GM18508 (cell line): Measurements from ENCODE around the gene NEGR1.

Experiments
- ATAC-seq: cut with Tn5 transposase; IDR thresholded peaks from one replicate; pipeline ENCODE4 v1.9.1; 2021; ENCODE audit warnings: moderate number of reproducible peaks; ENCODE audit not compliant: insufficient read depth, unreplicated experiment

NEGR1 gene

DNA sequence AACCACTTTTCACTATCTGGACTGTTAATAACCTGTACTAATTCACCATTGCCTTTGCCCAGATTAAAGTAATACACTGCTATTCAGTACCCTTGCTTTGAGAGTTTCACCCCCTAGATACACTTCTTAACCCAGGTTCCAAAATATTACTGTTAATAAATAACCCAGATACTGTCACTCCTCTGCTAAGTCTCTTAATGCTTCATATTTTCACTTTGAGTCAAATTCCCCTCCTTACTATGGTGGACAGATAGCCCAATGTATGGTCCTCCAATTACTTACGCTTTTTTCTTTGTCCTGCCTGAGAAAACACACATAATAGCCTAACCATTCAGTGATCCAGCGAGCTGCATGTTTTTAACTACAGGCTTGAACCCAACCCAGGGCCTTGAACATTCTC is 152.5 kb downstream of the NEGR1 start:
- ATAC-seq, result no peak

DNA sequence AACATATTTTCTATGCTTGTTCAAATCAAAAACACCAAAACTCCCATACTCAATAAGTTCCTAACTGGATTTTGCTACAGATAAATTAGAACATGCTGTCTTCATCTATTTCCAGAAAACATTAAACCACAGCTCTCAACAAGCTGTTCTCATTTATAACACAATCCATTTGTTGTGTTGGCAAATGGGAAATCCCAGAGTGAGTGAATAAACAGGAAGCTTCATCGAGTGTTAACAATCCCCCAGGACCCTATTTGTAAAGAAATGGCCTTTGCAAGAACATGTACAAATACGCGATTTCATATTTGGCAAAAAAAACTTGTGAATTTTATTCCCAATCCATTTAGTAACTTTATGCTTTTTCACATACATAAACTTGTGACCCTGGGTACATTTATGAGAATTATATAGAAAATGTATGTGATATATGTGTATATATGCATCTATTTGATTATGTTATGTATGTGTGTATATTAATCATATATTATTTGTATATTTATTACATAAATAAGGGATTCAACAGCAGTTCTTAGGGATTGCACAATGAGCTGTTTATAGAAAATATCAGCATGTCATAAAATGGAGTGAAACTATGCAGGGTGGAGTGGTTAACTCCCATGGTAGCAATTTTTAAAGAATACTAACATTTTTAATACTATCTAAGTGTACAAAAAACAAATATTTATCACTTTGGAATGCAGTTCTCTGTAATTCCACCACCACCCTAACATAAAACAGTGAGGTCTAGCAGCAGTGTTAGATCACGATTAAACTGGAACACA is 160.0 kb downstream of the NEGR1 start:
- ATAC-seq, result no peak

- no peak for ATAC-seq
These were observed 162.8 kb downstream of the NEGR1 start for GRCh38 chr1:72119491-72119890.

DNA sequence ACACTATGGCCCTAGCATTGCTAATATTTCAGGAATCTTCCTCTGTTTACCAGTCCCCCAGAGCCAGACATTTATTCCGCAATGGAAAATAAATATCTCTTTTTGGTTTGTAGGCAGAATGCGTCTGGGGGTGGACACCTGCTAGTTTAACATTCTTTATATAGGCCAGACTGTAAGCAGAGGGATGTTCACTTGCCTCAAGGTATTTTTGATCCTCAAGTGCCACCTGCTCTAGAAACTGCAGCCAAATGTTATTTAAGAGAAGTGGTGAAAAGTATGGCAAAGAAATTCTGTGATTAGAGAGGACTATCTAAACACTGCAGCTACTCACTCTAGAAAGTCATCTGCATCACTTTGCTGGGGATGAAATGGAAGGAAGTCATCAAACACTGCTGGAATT is 164.7 kb downstream of the NEGR1 start:
- ATAC-seq, result no peak

GRCh38 chr1:72115290-72115689 is 167.0 kb downstream of the NEGR1 start:
- no peak for ATAC-seq

- ATAC-seq, result no peak
These were observed 170.7 kb downstream of the NEGR1 start for GRCh38 chr1:72111662-72112061.

DNA sequence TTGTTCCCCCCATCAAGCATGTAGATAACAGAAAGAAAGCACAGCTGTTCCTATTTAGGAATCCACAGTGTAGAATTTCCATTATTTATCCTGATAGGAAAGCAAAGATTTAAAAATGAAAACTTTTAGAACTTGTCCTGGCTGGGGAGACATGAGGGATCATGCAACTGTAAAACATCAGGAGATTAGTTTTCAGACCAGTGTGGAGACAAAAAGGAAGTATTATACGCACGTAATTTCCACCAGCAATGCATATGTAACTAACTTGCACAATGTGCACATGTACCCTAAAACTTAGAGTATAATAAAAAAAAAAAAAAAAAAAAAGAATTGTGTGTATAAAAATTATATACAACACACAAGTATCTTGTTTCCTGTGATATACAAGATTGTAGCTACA is 172.4 kb downstream of the NEGR1 start:
- no peak for ATAC-seq

GRCh38 chr1:72105201-72105600 is 177.1 kb downstream of the NEGR1 start:
- ATAC-seq, result no peak

- no peak for ATAC-seq
These were observed 180.3 kb downstream of the NEGR1 start for GRCh38 chr1:72101840-72102632.

DNA sequence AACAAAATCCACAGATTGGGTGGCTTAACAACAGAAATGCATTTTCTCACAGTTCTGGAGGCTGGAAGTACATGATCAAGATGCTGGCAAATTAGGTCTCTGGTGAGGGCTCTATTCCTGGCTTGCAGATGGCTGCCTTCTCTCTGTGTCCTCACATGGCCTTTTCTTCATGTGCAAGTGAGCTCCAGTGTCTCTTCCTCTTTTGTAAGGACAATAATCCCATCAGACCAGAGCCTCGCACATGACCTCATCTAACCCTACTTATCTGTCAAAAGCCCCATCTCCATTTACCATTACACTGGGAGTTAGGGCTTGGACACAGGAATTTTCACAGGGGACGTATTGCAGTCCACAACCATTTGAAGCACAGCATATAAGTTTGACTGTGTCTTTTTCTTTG is 181.6 kb downstream of the NEGR1 start:
- no peak for ATAC-seq

DNA sequence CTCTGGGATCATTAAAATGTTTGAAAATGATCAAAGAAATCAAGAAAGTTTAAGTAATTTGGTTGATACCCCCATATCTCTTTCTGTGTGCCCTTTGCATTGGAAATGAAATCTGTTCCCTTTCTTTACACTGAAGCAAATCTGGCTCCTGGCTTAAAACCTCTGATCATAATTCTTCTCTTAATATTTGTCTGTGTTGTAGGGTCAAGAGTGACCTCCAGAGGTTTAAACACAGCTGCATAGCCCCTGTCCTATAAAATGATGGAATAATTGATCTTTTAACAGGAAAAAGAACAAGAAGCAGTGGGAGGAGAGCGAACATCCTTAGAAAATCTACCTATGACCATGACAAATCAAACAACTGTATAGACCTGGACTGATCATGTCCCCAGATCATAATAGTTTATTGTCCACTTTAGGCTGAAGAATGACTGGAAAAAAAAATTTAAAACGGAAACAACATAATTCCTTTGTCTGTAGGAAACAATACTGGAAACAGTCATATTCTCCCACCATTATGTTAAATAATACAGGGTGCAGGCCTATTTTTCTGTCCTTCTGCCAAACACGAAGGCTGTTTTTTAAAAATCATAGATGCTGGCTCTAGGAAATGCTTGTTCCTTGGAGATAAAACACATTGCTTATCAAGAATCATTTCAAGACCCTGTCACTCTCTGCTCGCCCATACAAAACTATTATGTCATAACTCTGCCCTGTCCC is 184.3 kb downstream of the NEGR1 start:
- no peak for ATAC-seq

- ATAC-seq, result no peak
These were observed 188.1 kb downstream of the NEGR1 start for GRCh38 chr1:72094209-72094608.

DNA sequence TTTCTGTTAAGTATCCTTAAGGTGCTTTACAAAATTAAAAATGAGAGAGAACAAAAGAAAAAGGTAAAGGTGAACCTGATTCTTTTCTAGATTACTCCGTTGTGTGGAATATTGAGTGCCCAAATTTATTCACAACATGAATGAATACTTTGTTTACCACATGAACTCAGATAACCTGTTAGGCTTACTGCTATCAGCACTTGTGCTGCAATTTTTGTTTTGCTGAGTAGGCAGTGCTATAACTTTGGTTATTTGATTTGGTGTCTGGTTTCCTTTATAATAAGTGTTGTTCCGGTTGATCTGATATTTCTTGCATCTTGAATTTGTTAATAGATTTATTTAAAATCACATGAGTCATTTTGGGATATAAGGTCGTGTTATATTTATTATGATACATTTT is 195.9 kb downstream of the NEGR1 start:
- ATAC-seq, result no peak

GRCh38 chr1:72075425-72075824 is 206.9 kb downstream of the NEGR1 start:
- ATAC-seq, result no peak

- ATAC-seq, result no peak
These were observed 215.9 kb downstream of the NEGR1 start for GRCh38 chr1:72066431-72066830.

- ATAC-seq, result no peak
These were observed 217.9 kb downstream of the NEGR1 start for GRCh38 chr1:72064196-72065075.

GRCh38 chr1:72063364-72064044 is 218.8 kb downstream of the NEGR1 start:
- ATAC-seq, result no peak

GRCh38 chr1:72062584-72062983 is 219.8 kb downstream of the NEGR1 start:
- no peak for ATAC-seq

- ATAC-seq, result no peak
These were observed 221.7 kb downstream of the NEGR1 start for GRCh38 chr1:72060466-72061245.
